ENCODE measurements around the gene UNK.
A peak's percentile ranks its signal among the peaks of the same experiment; 100 is the strongest.
"Not testable (repeated sequence)": the region's sequence is repeated elsewhere in the genome, so short reads cannot be mapped to it uniquely, and the experiment has no call there.

Gene UNK

GRCh38 chr17:75836605-75837004, 52.0 kb downstream of the UNK start:
- no peak for DNase-seq

- DNase-seq: no peak
Measured at GRCh38 chr17:75837899-75838298, 53.3 kb downstream of the UNK start.

- no peak for DNase-seq
Measured at GRCh38 chr17:75838410-75838809, 53.8 kb downstream of the UNK start.

- DNase-seq: no peak
Measured at GRCh38 chr17:75839942-75840798, 55.6 kb downstream of the UNK start.

GRCh38 chr17:75840799-75841164, 56.2 kb downstream of the UNK start:
- DNase-seq: no peak

GRCh38 chr17:75842411-75842810, 57.8 kb downstream of the UNK start:
- DNase-seq: no peak

GRCh38 chr17:75842963-75843576, 58.5 kb downstream of the UNK start:
- DNase-seq: peak; percentile 34 to 39

GRCh38 chr17:75843577-75844529, 59.2 kb downstream of the UNK start, which contains the start of gene UNC13D:
TSS of gene UNC13D (minus strand) at chr17:75844404. CDS start at chr17:75844337, 67 bp downstream.
- DNase-seq: peak; percentile 64

- DNase-seq: no peak
Measured at GRCh38 chr17:75844530-75845057, 60.0 kb downstream of the UNK start.

- peak; percentile 77 to 84 for DNase-seq
Measured at GRCh38 chr17:75845058-75845711, 60.6 kb downstream of the UNK start.

- no peak for DNase-seq
Measured at GRCh38 chr17:75845933-75846691, 61.5 kb downstream of the UNK start.

- no peak for DNase-seq
Measured at GRCh38 chr17:75846692-75847613, 62.3 kb downstream of the UNK start.

- DNase-seq: no peak
Measured at GRCh38 chr17:75847614-75848522, 63.3 kb downstream of the UNK start.

GRCh38 chr17:75848523-75849278, 64.1 kb downstream of the UNK start:
- peak; percentile 93 to 94 for DNase-seq

GRCh38 chr17:75849279-75849646, 64.7 kb downstream of the UNK start:
- no peak for DNase-seq

- DNase-seq: no peak
Measured at GRCh38 chr17:75849724-75850123, 65.1 kb downstream of the UNK start.

GRCh38 chr17:75850928-75851692, 66.5 kb downstream of the UNK start:
- no peak for DNase-seq

- DNase-seq: not testable (repeated sequence)
Measured at GRCh38 chr17:75851693-75851991, 67.0 kb downstream of the UNK start.

Measured in activated CD4-positive, alpha-beta T cell treated with anti-CD3 and anti-CD28 coated beads, Interleukin-2, amount 50 U/mL, for 48 hours (primary cell).